Measurements from ENCODE around the gene SAMD4A. TPM values are rescaled to one million over a fixed set of nuclear protein-coding genes. Genes with fewer than 3 reads are reported as not detected.
"Not testable (repeated sequence)": the region's sequence is repeated elsewhere in the genome, so short reads cannot be mapped to it uniquely, and the experiment has no call there.

SAMD4A gene
- total RNA-seq, 6 experiments from 2014 or later, result 33.8 to 53.7 (median 41.0) TPM

GRCh38 chr14:54798465-54799124, 231.7 kb downstream of the SAMD4A start:
- DNase-seq, result no peak
- no peak overlapping the region for H3K4me3 Mint-ChIP-seq
- peaks cover 27% of the 10 kb centered on the region for H3K36me3 Mint-ChIP-seq (ENCODE audit: low read depth)
- no peak for TF ChIP-seq CTCF (IDR thresholded peaks at IDR 0.05)
- peaks cover 17% of the 10 kb centered on the region for H3K9me3 Mint-ChIP-seq
- H3K4me1 Mint-ChIP-seq (ENCODE audit: low read depth), result peaks cover 20% of the 10 kb centered on the region
- H3K27ac Mint-ChIP-seq, result no peak overlapping the region
- H3K27me3 Mint-ChIP-seq (ENCODE audit: insufficient read depth), result peaks cover 20% of the 10 kb centered on the region

DNA sequence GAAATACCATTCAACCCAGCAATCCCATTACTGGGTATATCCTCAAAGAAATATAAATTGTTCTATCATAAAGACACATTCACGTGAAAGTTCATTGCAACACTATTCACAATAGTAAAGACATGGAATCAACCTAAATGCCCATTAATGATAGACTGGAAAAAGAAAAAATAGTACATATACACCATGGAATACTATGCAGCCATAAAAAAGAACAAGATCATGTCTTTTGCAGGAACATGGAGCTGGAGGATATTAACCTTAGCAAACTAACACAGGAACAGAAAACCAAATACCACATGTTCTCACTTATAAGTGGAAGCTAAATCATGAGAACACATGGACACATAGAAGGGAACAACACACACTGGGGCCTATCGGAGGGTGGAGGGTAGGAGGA, 234.6 kb downstream of the SAMD4A start:
- H3K9me3 Mint-ChIP-seq; H3K27ac Mint-ChIP-seq; H3K4me3 Mint-ChIP-seq; H3K36me3 Mint-ChIP-seq (ENCODE audit: low read depth); DNase-seq: not testable (repeated sequence)
- Mint-ChIP-seq H3K27me3 (ENCODE audit: insufficient read depth) (peaks cover 21% of the 10 kb centered on the region), H3K4me1 (ENCODE audit: low read depth) (peaks cover 25% of the 10 kb centered on the region)

DNA sequence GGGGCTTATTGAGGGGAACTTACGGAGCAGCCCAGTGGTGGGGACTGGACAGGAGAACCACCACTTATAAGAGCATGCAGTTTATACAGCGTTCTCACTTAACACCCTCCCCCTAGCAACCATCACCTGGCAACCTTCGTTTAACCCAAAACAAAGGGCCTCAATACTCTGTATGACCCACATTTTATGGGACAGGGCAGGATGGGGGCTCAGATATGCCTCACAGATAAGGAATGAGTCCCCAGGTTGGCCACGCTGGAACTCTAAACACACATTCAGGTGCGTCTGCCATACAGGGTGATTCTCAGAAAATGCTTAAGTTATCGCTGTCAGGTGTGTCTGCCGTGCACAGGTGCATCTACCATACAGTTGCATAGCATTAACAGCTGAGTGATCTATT, 236.5 kb downstream of the SAMD4A start:
- H3K9me3 Mint-ChIP-seq, result no peaks in the 10 kb centered on the region
- peaks cover 13% of the 10 kb centered on the region for H3K4me1 Mint-ChIP-seq (ENCODE audit: low read depth)
- H3K27ac Mint-ChIP-seq, result no peak overlapping the region
- DNase-seq, result no peak
- no peak for TF ChIP-seq CTCF (IDR thresholded peaks at IDR 0.05)
- no peaks in the 10 kb centered on the region for H3K36me3 Mint-ChIP-seq (ENCODE audit: low read depth)
- peaks cover 21% of the 10 kb centered on the region for H3K27me3 Mint-ChIP-seq (ENCODE audit: insufficient read depth)
- no peak overlapping the region for H3K4me3 Mint-ChIP-seq

- no peaks in the 10 kb centered on the region for H3K9me3 Mint-ChIP-seq
- no peaks in the 10 kb centered on the region for H3K36me3 Mint-ChIP-seq (ENCODE audit: low read depth)
- peak; percentile 30; the same call in 1 of the 2 replicates for TF ChIP-seq CTCF (IDR thresholded peaks at IDR 0.05)
- H3K4me3 Mint-ChIP-seq, result no peak overlapping the region
- no peak for DNase-seq
- H3K27ac Mint-ChIP-seq, result no peak overlapping the region
- H3K27me3 Mint-ChIP-seq (ENCODE audit: insufficient read depth), result peaks cover 23% of the 10 kb centered on the region
- peaks cover 13% of the 10 kb centered on the region for H3K4me1 Mint-ChIP-seq (ENCODE audit: low read depth)
Observed at GRCh38 chr14:54803926-54804537, 237.1 kb downstream of the SAMD4A start.

DNA sequence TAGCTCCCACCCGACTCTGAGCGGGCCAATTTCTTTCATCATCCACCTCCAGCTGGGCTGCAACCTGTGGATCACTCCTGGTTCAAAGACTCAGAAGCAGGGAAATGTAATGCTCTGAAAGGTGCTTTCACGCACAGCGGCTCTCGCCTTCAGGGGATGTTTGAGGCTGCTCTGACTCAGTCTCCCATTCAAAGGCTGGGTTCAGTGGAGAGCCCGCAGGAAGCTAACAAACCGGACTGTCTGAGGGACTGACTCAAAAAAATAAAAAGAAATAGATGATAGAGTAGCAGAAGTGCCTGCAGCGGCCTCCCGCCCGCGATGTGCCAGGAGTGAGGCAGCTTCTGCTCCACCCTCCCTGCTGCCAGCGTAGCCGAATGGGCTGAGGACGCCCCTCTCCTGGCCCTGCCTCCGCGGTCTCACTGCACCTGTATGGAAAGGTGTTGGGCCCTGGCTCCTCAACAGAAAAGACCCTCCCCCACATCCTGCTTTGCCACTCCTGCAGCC, 237.7 kb downstream of the SAMD4A start:
- no peaks in the 10 kb centered on the region for H3K36me3 Mint-ChIP-seq (ENCODE audit: low read depth)
- no peak overlapping the region for H3K27ac Mint-ChIP-seq
- DNase-seq, result no peak
- peaks cover 13% of the 10 kb centered on the region for H3K4me1 Mint-ChIP-seq (ENCODE audit: low read depth)
- H3K4me3 Mint-ChIP-seq, result no peak overlapping the region
- H3K27me3 Mint-ChIP-seq (ENCODE audit: insufficient read depth), result peaks cover 24% of the 10 kb centered on the region
- TF ChIP-seq CTCF (IDR thresholded peaks at IDR 0.05), result no peak
- no peaks in the 10 kb centered on the region for H3K9me3 Mint-ChIP-seq

DNA sequence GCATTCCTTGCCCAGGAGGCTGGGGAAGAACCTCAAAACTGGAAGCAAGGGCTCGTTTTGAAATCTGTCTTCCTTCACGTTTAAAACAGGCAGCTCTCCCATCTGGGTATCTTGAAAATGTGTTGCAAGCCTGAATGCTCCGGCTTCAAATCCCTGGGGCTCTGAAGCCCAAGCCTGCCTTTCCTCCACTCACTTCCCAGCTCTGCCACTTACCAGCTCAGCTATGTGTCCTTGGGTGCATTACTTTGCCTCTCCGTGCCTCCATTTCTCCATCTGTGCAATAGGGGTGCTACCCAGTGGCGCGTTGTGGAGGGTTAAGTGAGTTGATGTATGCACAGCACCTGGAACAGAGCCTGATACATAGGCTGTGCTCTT, 238.1 kb downstream of the SAMD4A start:
- H3K9me3 Mint-ChIP-seq, result no peaks in the 10 kb centered on the region
- peaks cover 20% of the 10 kb centered on the region for H3K27me3 Mint-ChIP-seq (ENCODE audit: insufficient read depth)
- no peak overlapping the region for H3K27ac Mint-ChIP-seq
- DNase-seq, result no peak
- TF ChIP-seq CTCF (IDR thresholded peaks at IDR 0.05), result no peak
- H3K4me1 Mint-ChIP-seq (ENCODE audit: low read depth), result peaks cover 13% of the 10 kb centered on the region
- H3K4me3 Mint-ChIP-seq, result no peak overlapping the region
- H3K36me3 Mint-ChIP-seq (ENCODE audit: low read depth), result no peaks in the 10 kb centered on the region
